Measurements from ENCODE around the gene RARRES2.
A peak's percentile ranks its signal among the peaks of the same experiment; 100 is the strongest.
"Not testable (repeated sequence)": the region's sequence is repeated elsewhere in the genome, so short reads cannot be mapped to it uniquely, and the experiment has no call there.

Gene RARRES2

GRCh38 chr7:150322114-150322832 lies 19.2 kb downstream of the RARRES2 start:
- Histone ChIP-seq H3F3A (ENCODE audit: insufficient read depth) (no peaks in the 10 kb centered on the region), H3K4me3 (ENCODE audit: insufficient read depth, low read length, poor library complexity, severe bottlenecking) (peak overlapping the region; percentile 41), H3K4me2 (ENCODE audit: low read depth, low read length, poor library complexity, severe bottlenecking) (peak overlapping the region; percentile 45), H3K27me3 (ENCODE audit: low read length) (no peaks in the 10 kb centered on the region), H3K27ac (ENCODE audit: low read depth, low read length) (no peak overlapping the region), H3K79me2 (ENCODE audit: insufficient read depth, low read length) (no peaks in the 10 kb centered on the region), H2AFZ (ENCODE audit: low read depth, low read length, severe bottlenecking) (peak overlapping the region; percentile 58), H3K9ac (ENCODE audit: low read length) (peak overlapping the region; percentile 54), H4K20me1 (ENCODE audit: low read depth, low read length) (no peaks in the 10 kb centered on the region), H3K9me3 (ENCODE audit: insufficient read depth, low read length) (no peaks in the 10 kb centered on the region), H3K9me2 (replicated peaks; ENCODE audit: insufficient read depth, low read length) (no peaks in the 10 kb centered on the region), H3K36me3 (ENCODE audit: low read length) (no peaks in the 10 kb centered on the region)
- TF ChIP-seq EZH2phosphoT487 (conservative IDR thresholded peaks at IDR 0.05; ENCODE audit: low read length) (no peak), CTCF (IDR thresholded peaks at IDR 0.05; ENCODE audit: insufficient read depth, low read length, poor library complexity, severe bottlenecking) (no peak)

- Histone ChIP-seq H3K79me2 (ENCODE audit: insufficient read depth, low read length) (no peaks in the 10 kb centered on the region), H4K20me1 (ENCODE audit: low read depth, low read length) (no peaks in the 10 kb centered on the region), H3K27ac (ENCODE audit: low read depth, low read length) (no peak overlapping the region), H3K9me3 (ENCODE audit: insufficient read depth, low read length) (no peaks in the 10 kb centered on the region), H2AFZ (ENCODE audit: low read depth, low read length, severe bottlenecking) (no peak overlapping the region), H3K27me3 (ENCODE audit: low read length) (no peaks in the 10 kb centered on the region), H3K36me3 (ENCODE audit: low read length) (no peaks in the 10 kb centered on the region), H3K4me2 (ENCODE audit: low read depth, low read length, poor library complexity, severe bottlenecking) (no peak overlapping the region), H3K9ac (ENCODE audit: low read length) (no peak overlapping the region), H3F3A (ENCODE audit: insufficient read depth) (no peaks in the 10 kb centered on the region), H3K4me3 (ENCODE audit: insufficient read depth, low read length, poor library complexity, severe bottlenecking) (no peak overlapping the region), H3K9me2 (replicated peaks; ENCODE audit: insufficient read depth, low read length) (no peaks in the 10 kb centered on the region)
- TF ChIP-seq EZH2phosphoT487 (conservative IDR thresholded peaks at IDR 0.05; ENCODE audit: low read length) = no peak
- TF ChIP-seq CTCF (IDR thresholded peaks at IDR 0.05; ENCODE audit: insufficient read depth, low read length, poor library complexity, severe bottlenecking) = no peak
These were observed 19.7 kb downstream of the RARRES2 start for GRCh38 chr7:150321788-150322113.

GRCh38 chr7:150317748-150318444 lies 23.5 kb downstream of the RARRES2 start:
- no peaks in the 10 kb centered on the region for H3F3A ChIP-seq (ENCODE audit: insufficient read depth)
- no peak overlapping the region for H3K4me3 ChIP-seq (ENCODE audit: insufficient read depth, low read length, poor library complexity, severe bottlenecking)

GRCh38 chr7:150316987-150317386 lies 24.4 kb downstream of the RARRES2 start:
- H4K20me1 ChIP-seq (ENCODE audit: low read depth, low read length); H3K79me2 ChIP-seq (ENCODE audit: insufficient read depth, low read length); H3K9me2 ChIP-seq (replicated peaks; ENCODE audit: insufficient read depth, low read length); H3K36me3 ChIP-seq (ENCODE audit: low read length); H3K9ac ChIP-seq (ENCODE audit: low read length); H3F3A ChIP-seq (ENCODE audit: insufficient read depth); H3K27ac ChIP-seq (ENCODE audit: low read depth, low read length); H3K9me3 ChIP-seq (ENCODE audit: insufficient read depth, low read length); H3K27me3 ChIP-seq (ENCODE audit: low read length); H3K4me3 ChIP-seq (ENCODE audit: insufficient read depth, low read length, poor library complexity, severe bottlenecking); H2AFZ ChIP-seq (ENCODE audit: low read depth, low read length, severe bottlenecking); H3K4me2 ChIP-seq (ENCODE audit: low read depth, low read length, poor library complexity, severe bottlenecking): not testable (repeated sequence)

More at GRCh38 chr7:150317748-150318444, 23.5 kb downstream of the RARRES2 start:
- H3K36me3 ChIP-seq (ENCODE audit: low read length) = no peaks in the 10 kb centered on the region
- no peak for TF ChIP-seq CTCF (IDR thresholded peaks at IDR 0.05; ENCODE audit: insufficient read depth, low read length, poor library complexity, severe bottlenecking)
- no peak for TF ChIP-seq EZH2phosphoT487 (conservative IDR thresholded peaks at IDR 0.05; ENCODE audit: low read length)
- H3K79me2 ChIP-seq (ENCODE audit: insufficient read depth, low read length) = no peaks in the 10 kb centered on the region
- H4K20me1 ChIP-seq (ENCODE audit: low read depth, low read length) = no peaks in the 10 kb centered on the region
- H3K4me2 ChIP-seq (ENCODE audit: low read depth, low read length, poor library complexity, severe bottlenecking) = no peak overlapping the region
- no peaks in the 10 kb centered on the region for H3K9me3 ChIP-seq (ENCODE audit: insufficient read depth, low read length)
- H3K9me2 ChIP-seq (replicated peaks; ENCODE audit: insufficient read depth, low read length) = no peaks in the 10 kb centered on the region
- H2AFZ ChIP-seq (ENCODE audit: low read depth, low read length, severe bottlenecking) = no peak overlapping the region
- H3K27me3 ChIP-seq (ENCODE audit: low read length) = no peaks in the 10 kb centered on the region
- H3K9ac ChIP-seq (ENCODE audit: low read length) = no peak overlapping the region
- H3K27ac ChIP-seq (ENCODE audit: low read depth, low read length) = no peak overlapping the region

Measured in SU-DHL-6 (cell line).